ENCODE data around the gene HLA-DRA. TPM values are rescaled to one million over a fixed set of nuclear protein-coding genes. Genes with fewer than 3 reads are reported as not detected.
A peak's percentile ranks its signal among the peaks of the same experiment; 100 is the strongest.

Gene HLA-DRA
- total and polyA plus RNA-seq, 2 of the 8 experiments (the other 6 are each of a cell fraction or from before 2014, with no cell fraction given): 5.0 to 6.2 TPM

- ChIA-PET CTCF (ENCODE audit: partially characterized antibody) (interaction anchor here (0.6 to 1.5 kb wide), 7 partner anchors 26 to 447 kb away, joined by 3 to 6 read pairs (median 3); no protein-coding TSS in a partner anchor), POLR2A (ENCODE audit: partially characterized antibody) (no interaction called here)
- peaks cover 0 to 2% of the 10 kb centered on the region in 2 experiments; a peak in 1 of 4 replicates for H3K9me3 ChIP-seq (ENCODE audit: insufficient read depth in 2 of 2, low read depth in 1 of 2, low read length in 1 of 2)
- H4K8ac ChIP-seq (ENCODE audit: extremely low read depth, insufficient read depth, low read length): no peak overlapping the region
- H2BK120ac ChIP-seq (replicated peaks; ENCODE audit: low read depth, low read length): no peak overlapping the region
- H3K18ac ChIP-seq (ENCODE audit: extremely low read depth, low read length): no peak overlapping the region
- H3K4ac ChIP-seq (replicated peaks; ENCODE audit: insufficient read length, low read depth, low read length): no peak overlapping the region
- H2BK12ac ChIP-seq (ENCODE audit: low read depth, low read length): no peak overlapping the region
- no peak overlapping the region for H2BK20ac ChIP-seq (ENCODE audit: low read length)
- no peaks in the 10 kb centered on the region for H3K27me3 ChIP-seq (replicated peaks in 1 of 4; ENCODE audit: control insufficient read depth in 3 of 4, extremely low read depth in 1 of 4, insufficient read depth in 3 of 4, low read length in 3 of 4)
- H3K23me2 ChIP-seq (ENCODE audit: low read depth, low read length): no peaks in the 10 kb centered on the region
- H2BK5ac ChIP-seq (ENCODE audit: low read depth, low read length): no peak overlapping the region
- peak overlapping the region; percentile 14; the same call in 1 of the 2 replicates for H2AFZ ChIP-seq (ENCODE audit: low read length)
- FAIRE-seq (no peak), DNase-seq (ENCODE audit: low read depth in 1 of 2, low spot score in 2 of 2) (no peak)
- 92% methylated on average over 1 of the region's 1 CpG; no CpG with 5 or more reads in 1 of the 2 experiments for WGBS, 2 experiments (ENCODE audit: extremely low coverage in 1 of 2, insufficient coverage in 1 of 2, insufficient read length in 1 of 2, insufficient replicate concordance in 2 of 2, low coverage in 1 of 2, low lambda C conversion rate in 2 of 2, missing lambda C conversion rate in 1 of 2)
- no peak overlapping the region for H4K91ac ChIP-seq (replicated peaks; ENCODE audit: insufficient read length, low read length)
- no peak overlapping the region for H3K27ac ChIP-seq (ENCODE audit: low read depth, low read length)
- no peak overlapping the region for H2BK15ac ChIP-seq (ENCODE audit: low read length)
- H3K14ac ChIP-seq (ENCODE audit: insufficient read length): no peak overlapping the region
- H3K23ac ChIP-seq (ENCODE audit: insufficient read length): no peak overlapping the region
- H3K56ac ChIP-seq (replicated peaks; ENCODE audit: insufficient read length, low read depth, low read length): no peak overlapping the region
- no peak overlapping the region for H3K9ac ChIP-seq (replicated peaks in 1 of 4; ENCODE audit: extremely low read depth in 1 of 4, low read depth in 3 of 4, low read length in 3 of 4)
- no peaks in the 10 kb centered on the region for H3K36me3 ChIP-seq (ENCODE audit: control insufficient read depth in 2 of 4, insufficient read depth in 4 of 4, low read length in 3 of 4)
- H4K5ac ChIP-seq (ENCODE audit: insufficient read length, low read depth, low read length): no peak overlapping the region
- peak overlapping the region; percentile 64 to 65; a peak in 2 of 4 replicates for H3K4me2 ChIP-seq (ENCODE audit: insufficient read depth in 1 of 2, low read depth in 2 of 2, low read length in 2 of 2)
- peaks cover 0 to 2% (median 0%) of the 10 kb centered on the region in 4 experiments; a peak in 1 of 7 replicates for H3K4me1 ChIP-seq (replicated peaks in 1 of 4; ENCODE audit: control insufficient read depth in 3 of 4, insufficient read depth in 4 of 4, low read length in 3 of 4)
- no peak overlapping the region for H2AK5ac ChIP-seq (ENCODE audit: low read depth, low read length)
- H3K4me3 ChIP-seq (ENCODE audit: extremely low read depth in 1 of 4, insufficient read depth in 2 of 4, low read depth in 3 of 4, low read length in 4 of 4): no peak overlapping the region
- no peaks in the 10 kb centered on the region for H3K79me2 ChIP-seq (ENCODE audit: control insufficient read depth in 1 of 2, insufficient read depth in 2 of 2, low read length in 2 of 2)
- no peaks in the 10 kb centered on the region for H3K79me1 ChIP-seq (ENCODE audit: low read depth, low read length)
- H4K20me1 ChIP-seq (replicated peaks in 1 of 2; ENCODE audit: control insufficient read depth in 1 of 2, insufficient read depth in 2 of 2, low read length in 2 of 2): no peaks in the 10 kb centered on the region
- TF ChIP-seq PHF8 (conservative IDR thresholded peaks at IDR 0.05; ENCODE audit: low read depth, low read length): no peak
- no peak for TF ChIP-seq ATF3 (IDR thresholded peaks at IDR 0.05; ENCODE audit: insufficient read depth, low read depth, low read length)
- TF ChIP-seq POLR2AphosphoS5 (IDR thresholded peaks at IDR 0.05; ENCODE audit: low read depth, low read length): no peak
- TF ChIP-seq SUZ12 (IDR thresholded peaks at IDR 0.05; ENCODE audit: low read length): no peak
- no peak for TF ChIP-seq CHD2 (IDR thresholded peaks at IDR 0.05; ENCODE audit: low read length)
- TF ChIP-seq POU5F1 (IDR thresholded peaks at IDR 0.05; ENCODE audit: low read depth, low read length): no peak
- no peak for TF ChIP-seq CTBP2 (IDR thresholded peaks at IDR 0.05; ENCODE audit: borderline replicate concordance, insufficient read depth, insufficient read length, low read length)
- no peak for TF ChIP-seq SIN3A (conservative IDR thresholded peaks at IDR 0.05 in 1 of 2, IDR thresholded peaks at IDR 0.05 in 1 of 2; ENCODE audit: low read depth in 1 of 2, low read length in 2 of 2)
- no peak for TF ChIP-seq BCL11A (IDR thresholded peaks at IDR 0.05; ENCODE audit: low read depth in 2 of 2, low read length in 2 of 2)
- TF ChIP-seq EP300 (IDR thresholded peaks at IDR 0.05; ENCODE audit: borderline replicate concordance in 1 of 2, low read depth in 2 of 2, low read length in 2 of 2): no peak
- TF ChIP-seq CREB1 (IDR thresholded peaks at IDR 0.05): no peak
- TF ChIP-seq TEAD4 (IDR thresholded peaks at IDR 0.05; ENCODE audit: low read depth, low read length): no peak
- TF ChIP-seq GABPA (IDR thresholded peaks at IDR 0.05; ENCODE audit: borderline replicate concordance, insufficient read depth, low read length): no peak
- TF ChIP-seq JUND (IDR thresholded peaks at IDR 0.05; ENCODE audit: low read length): no peak
Measured at GRCh38 chr6:32439139-32439538, 548 bp upstream of the HLA-DRA start.

Data from H1 (cell line).